H9 (cell line): ENCODE measurements around the gene GTF2A1L. TPM values are rescaled to one million over a fixed set of nuclear protein-coding genes. Genes with fewer than 3 reads are reported as not detected.

Source experiments
- DNase-seq: peaks from one replicate; pipeline ENCODE4 v3.0.0-alpha.2; 2017
- H2AFZ ChIP-seq: one replicate; pipeline ENCODE4 v1.6.1; 2013; ENCODE audit warnings: mild to moderate bottlenecking, low read length, control low read depth, moderate library complexity
- H2AK5ac ChIP-seq: 2 replicates; pipeline ENCODE4 v1.6.1; 2013; ENCODE audit warnings: low read length, control low read depth, mixed read lengths; ENCODE audit not compliant: insufficient read length
- H2BK120ac ChIP-seq: one replicate; pipeline ENCODE4 v1.6.1; 2013; ENCODE audit warnings: low read depth, mild to moderate bottlenecking, low read length, control low read depth, inconsistent platforms; ENCODE audit not compliant: poor library complexity, severe bottlenecking
- H2BK12ac ChIP-seq: 2 replicates; pipeline ENCODE4 v1.6.1; 2013; ENCODE audit warnings: low read length, control low read depth, mixed read lengths, low read depth; ENCODE audit not compliant: insufficient read length
- H2BK15ac ChIP-seq: 2 replicates; pipeline ENCODE4 v1.6.1; 2013; ENCODE audit warnings: low read depth, low read length, control low read depth
- H2BK20ac ChIP-seq: one replicate; pipeline ENCODE4 v1.6.1; 2013; ENCODE audit warnings: low read depth, mild to moderate bottlenecking, low read length, control low read depth, inconsistent platforms; ENCODE audit not compliant: poor library complexity, severe bottlenecking
- H2BK5ac ChIP-seq: 2 replicates; pipeline ENCODE4 v1.6.1; 2013; ENCODE audit warnings: low read length, control low read depth, mixed read lengths; ENCODE audit not compliant: insufficient read length
- H3K14ac ChIP-seq: 2 replicates; pipeline ENCODE4 v1.6.1; 2013; ENCODE audit warnings: low read length, control low read depth; ENCODE audit not compliant: insufficient read depth
- H3K18ac ChIP-seq: 2 replicates; pipeline ENCODE4 v1.6.1; 2013; ENCODE audit warnings: low read depth, mild to moderate bottlenecking, mixed read lengths, low read length, control low read depth; ENCODE audit not compliant: insufficient read length
- H3K23ac ChIP-seq: 2 replicates; pipeline ENCODE4 v1.6.1; 2013; ENCODE audit warnings: low read length, control low read depth, mixed read lengths, low read depth; ENCODE audit not compliant: insufficient read length
- H3K23me2 ChIP-seq: 2 replicates; pipeline ENCODE4 v1.6.1; 2013; ENCODE audit warnings: low read depth, mild to moderate bottlenecking, mixed read lengths, low read length, control low read depth; ENCODE audit not compliant: insufficient read length, poor library complexity, severe bottlenecking
- H3K27ac ChIP-seq: 2 replicates; pipeline ENCODE4 v1.5.1; 2013; ENCODE audit warnings: low read length, control low read depth, mixed read lengths, low read depth; ENCODE audit not compliant: insufficient read length
- H3K27me3 ChIP-seq: 2 replicates; pipeline ENCODE4 v1.6.1; 2013; ENCODE audit warnings: low read length, control low read depth, inconsistent platforms; ENCODE audit not compliant: insufficient read depth
- H3K4ac ChIP-seq: 2 replicates; pipeline ENCODE4 v1.6.1; 2013; ENCODE audit warnings: low read depth, mild to moderate bottlenecking, control low read depth, inconsistent platforms, low read length, moderate library complexity
- H3K4me1 ChIP-seq: 2 replicates; pipeline ENCODE4 v1.6.1; 2013; ENCODE audit warnings: low read length, control low read depth, inconsistent platforms; ENCODE audit not compliant: insufficient read depth
- H3K4me2 ChIP-seq: 2 replicates; pipeline ENCODE4 v1.6.1; 2013; ENCODE audit warnings: low read length, control low read depth, mixed read lengths; ENCODE audit not compliant: insufficient read length, insufficient read depth
- H3K56ac ChIP-seq: 2 replicates; pipeline ENCODE4 v1.6.1; 2013; ENCODE audit warnings: low read depth, mild to moderate bottlenecking, mixed read lengths, low read length, control low read depth; ENCODE audit not compliant: insufficient read length
- H3K79me1 ChIP-seq: 2 replicates; pipeline ENCODE4 v1.6.1; 2013; ENCODE audit warnings: low read depth, mild to moderate bottlenecking, moderate library complexity, low read length, control low read depth, inconsistent platforms; ENCODE audit not compliant: insufficient read depth, poor library complexity, severe bottlenecking
- H3K79me2 ChIP-seq: 2 replicates; pipeline ENCODE4 v1.6.1; 2013; ENCODE audit warnings: low read length, control low read depth, inconsistent platforms; ENCODE audit not compliant: insufficient read depth
- H3K9ac ChIP-seq: 2 replicates; pipeline ENCODE4 v1.6.1; 2013; ENCODE audit warnings: low read length, control low read depth, mixed read lengths; ENCODE audit not compliant: insufficient read length; ENCODE audit errors: extremely low read depth
- H3K9me3 ChIP-seq: one replicate; pipeline ENCODE4 v1.6.1; 2013; ENCODE audit warnings: low read depth, low read length, inconsistent platforms; ENCODE audit not compliant: control insufficient read depth
- H3T11ph ChIP-seq: one replicate; pipeline ENCODE4 v1.6.1; 2013; ENCODE audit warnings: mild to moderate bottlenecking, low read length, control low read depth, inconsistent platforms
- H4K20me1 ChIP-seq: one replicate; pipeline ENCODE4 v1.6.1; 2013; ENCODE audit not compliant: control insufficient read depth, insufficient read length, insufficient read depth
- H4K5ac ChIP-seq: 2 replicates; pipeline ENCODE4 v1.6.1; 2013; ENCODE audit warnings: low read depth, mild to moderate bottlenecking, mixed read lengths, low read length, control low read depth; ENCODE audit not compliant: insufficient read length
- H4K8ac ChIP-seq: replicated peaks from 2 replicates; pipeline ENCODE4 v1.6.1; 2013; ENCODE audit warnings: low read length, control low read depth, mixed read lengths, low read depth; ENCODE audit not compliant: insufficient read length
- H4K91ac ChIP-seq: 2 replicates; pipeline ENCODE4 v1.6.1; 2013; ENCODE audit warnings: low read depth, mild to moderate bottlenecking, moderate library complexity, mixed read lengths, low read length, control low read depth; ENCODE audit not compliant: insufficient read length
- H3K27ac Mint-ChIP-seq, 3 experiments: 2 replicates in 2 of 3; 3 replicates in 1 of 3; pipeline ENCODE4 v1.8.0; 2020 to 2021; ENCODE audit warnings: mixed read lengths in 3 of 3, mild to moderate bottlenecking in 1 of 3, moderate library complexity in 1 of 3
- H3K27me3 Mint-ChIP-seq: 2 replicates; pipeline ENCODE4 v1.8.0; 2021; ENCODE audit warnings: low read depth, mild to moderate bottlenecking, moderate library complexity, mixed read lengths
- H3K36me3 Mint-ChIP-seq, 3 experiments: 2 replicates in 2 of 3; 3 replicates in 1 of 3; pipeline ENCODE4 v1.8.0; 2020 to 2021; ENCODE audit warnings: low read depth in 3 of 3, mixed read lengths in 3 of 3; ENCODE audit not compliant: insufficient read depth in 1 of 3
- H3K4me1 Mint-ChIP-seq, 2 experiments: 2 replicates each; pipeline ENCODE4 v1.8.0; 2020; ENCODE audit warnings: mixed read lengths in 2 of 2
- H3K4me3 Mint-ChIP-seq, 2 experiments: 2 replicates in 1 of 2; 3 replicates in 1 of 2; pipeline ENCODE4 v1.8.0; 2020 to 2021; ENCODE audit warnings: mild to moderate bottlenecking in 2 of 2, mixed read lengths in 2 of 2, moderate library complexity in 1 of 2
- H3K9me3 Mint-ChIP-seq, 2 experiments: 2 replicates in 1 of 2; 3 replicates in 1 of 2; pipeline ENCODE4 v1.8.0; 2020; ENCODE audit warnings: mild to moderate bottlenecking in 2 of 2, mixed read lengths in 2 of 2, moderate library complexity in 1 of 2
- WGBS: extraction: QIAGEN DNeasy Blood & Tissue Kit; methylation state at CpG from one replicate; pipeline ENCODE4 v1.1.7; 2013; ENCODE audit warnings: missing lambda C conversion rate, low lambda C conversion rate, mixed read lengths; ENCODE audit not compliant: insufficient read length; ENCODE audit errors: extremely low coverage; 5-methylcytosine and 5-hydroxymethylcytosine counted together
- total RNA-seq: library from RNA; stranded (reverse); gene quantifications from 2 replicates; pipeline ENCODE4 v1.2.1, GENCODE V29; 2021
- TF ChIP-seq, protein P1 (sequence below): fragments of 200-600 bp; sonication (generic); conservative IDR thresholded peaks from 3 replicates; pipeline ENCODE4 v1.8.0; 2021; ENCODE audit warnings: antibody characterized with exemption, mild to moderate bottlenecking

The GTF2A1L gene
- total RNA-seq, 1 experiment from 2014 or later = not detected

DNA sequence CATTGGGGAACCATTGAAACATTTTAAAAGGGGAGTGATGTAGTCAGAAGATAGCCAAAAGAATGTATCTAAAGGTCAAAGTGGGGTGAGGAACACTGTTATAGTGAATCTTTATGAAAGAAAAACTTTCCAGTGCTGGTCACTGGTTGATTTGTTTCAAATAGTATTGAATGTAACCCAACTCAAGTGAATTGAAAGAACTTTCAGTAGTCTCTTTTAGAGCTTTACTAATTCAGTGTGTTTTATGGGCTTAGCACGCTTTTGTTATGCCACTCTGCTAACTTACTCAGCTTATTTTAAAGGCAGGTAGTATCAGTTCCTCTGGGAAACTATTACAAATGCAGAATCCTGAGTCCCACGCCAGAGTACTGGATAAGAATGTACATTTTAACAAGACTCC is 57.3 kb downstream of the GTF2A1L start:
- no peaks in the 10 kb centered on the region for H3K79me2 ChIP-seq
- H2AFZ ChIP-seq = no peak overlapping the region
- no peak overlapping the region for H2BK20ac ChIP-seq
- H3K27ac Mint-ChIP-seq = peak overlapping the region in 1 of 3 experiments; percentile 23; a peak in 1 of 7 replicates
- no peak overlapping the region for H3K27ac ChIP-seq
- H4K5ac ChIP-seq = no peak overlapping the region
- H2BK5ac ChIP-seq = no peak overlapping the region
- no peaks in the 10 kb centered on the region for H3K27me3 ChIP-seq
- no peak overlapping the region for H3K9ac ChIP-seq
- H2BK15ac ChIP-seq = no peak overlapping the region
- no peak overlapping the region for H3K23ac ChIP-seq
- H3K14ac ChIP-seq = no peak overlapping the region
- no peaks in the 10 kb centered on the region for H3K9me3 ChIP-seq
- no peaks in the 10 kb centered on the region for H4K20me1 ChIP-seq
- no peak overlapping the region for H2BK120ac ChIP-seq
- H3K9me3 Mint-ChIP-seq = peaks cover 4 to 8% of the 10 kb centered on the region in 2 experiments; a peak in 4 of 5 replicates
- DNase-seq = no peak
- no CpG with 5 or more reads among the region's 2 CpGs for WGBS
- H3K36me3 Mint-ChIP-seq = no peaks in the 10 kb centered on the region; a peak in 1 of 7 replicates
- H3K4me1 Mint-ChIP-seq = peaks cover 3 to 7% of the 10 kb centered on the region in 2 experiments; a peak in 3 of 4 replicates
- no peaks in the 10 kb centered on the region for H3K4me1 ChIP-seq
- H3K4ac ChIP-seq = no peak overlapping the region
- no peaks in the 10 kb centered on the region for H3K23me2 ChIP-seq
- no peak overlapping the region for H3K56ac ChIP-seq
- H3K27me3 Mint-ChIP-seq = no peaks in the 10 kb centered on the region
- H3K79me1 ChIP-seq = no peaks in the 10 kb centered on the region
- H2BK12ac ChIP-seq = no peak overlapping the region
- H3K4me2 ChIP-seq = no peak overlapping the region
- H2AK5ac ChIP-seq = no peak overlapping the region
- no peak overlapping the region for H3K18ac ChIP-seq
- H3T11ph ChIP-seq = no peak overlapping the region
- TF ChIP-seq, protein P1, sequence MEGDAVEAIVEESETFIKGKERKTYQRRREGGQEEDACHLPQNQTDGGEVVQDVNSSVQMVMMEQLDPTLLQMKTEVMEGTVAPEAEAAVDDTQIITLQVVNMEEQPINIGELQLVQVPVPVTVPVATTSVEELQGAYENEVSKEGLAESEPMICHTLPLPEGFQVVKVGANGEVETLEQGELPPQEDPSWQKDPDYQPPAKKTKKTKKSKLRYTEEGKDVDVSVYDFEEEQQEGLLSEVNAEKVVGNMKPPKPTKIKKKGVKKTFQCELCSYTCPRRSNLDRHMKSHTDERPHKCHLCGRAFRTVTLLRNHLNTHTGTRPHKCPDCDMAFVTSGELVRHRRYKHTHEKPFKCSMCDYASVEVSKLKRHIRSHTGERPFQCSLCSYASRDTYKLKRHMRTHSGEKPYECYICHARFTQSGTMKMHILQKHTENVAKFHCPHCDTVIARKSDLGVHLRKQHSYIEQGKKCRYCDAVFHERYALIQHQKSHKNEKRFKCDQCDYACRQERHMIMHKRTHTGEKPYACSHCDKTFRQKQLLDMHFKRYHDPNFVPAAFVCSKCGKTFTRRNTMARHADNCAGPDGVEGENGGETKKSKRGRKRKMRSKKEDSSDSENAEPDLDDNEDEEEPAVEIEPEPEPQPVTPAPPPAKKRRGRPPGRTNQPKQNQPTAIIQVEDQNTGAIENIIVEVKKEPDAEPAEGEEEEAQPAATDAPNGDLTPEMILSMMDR = no peak
- no peak overlapping the region for H4K8ac ChIP-seq
- no peak overlapping the region for H4K91ac ChIP-seq
- H3K4me3 Mint-ChIP-seq = no peak overlapping the region
